DOHH2 (cell line): ENCODE data around the gene CEP19.

Experiments
- CTCF ChIP-seq: fragments of 200-600 bp; sonication (generic); IDR thresholded peaks from one replicate; pipeline ENCODE4 v1.5.1; 2014; ENCODE audit warnings: antibody characterized with exemption, mild to moderate bottlenecking, low read depth, low read length; ENCODE audit not compliant: poor library complexity, severe bottlenecking
- EZH2phosphoT487 ChIP-seq: fragments of 200-600 bp; sonication (generic); IDR thresholded peaks from 2 replicates; pipeline ENCODE4 v1.6.1; 2017; ENCODE audit warnings: borderline replicate concordance, mild to moderate bottlenecking, antibody characterized with exemption, low read length, moderate library complexity, mixed read lengths

- TF ChIP-seq CTCF (no peak), EZH2phosphoT487 (no peak)
These were observed 5.7 kb downstream of the CEP19 start for GRCh38 chr3:196706327-196706726.
